ENCODE data around the gene FNBP1L. TPM values are rescaled to one million over a fixed set of nuclear protein-coding genes. Genes with fewer than 3 reads are reported as not detected.

FNBP1L gene
- total RNA-seq, 6 experiments from 2014 or later: 1.0 to 6.2 (median 1.2) TPM

DNA sequence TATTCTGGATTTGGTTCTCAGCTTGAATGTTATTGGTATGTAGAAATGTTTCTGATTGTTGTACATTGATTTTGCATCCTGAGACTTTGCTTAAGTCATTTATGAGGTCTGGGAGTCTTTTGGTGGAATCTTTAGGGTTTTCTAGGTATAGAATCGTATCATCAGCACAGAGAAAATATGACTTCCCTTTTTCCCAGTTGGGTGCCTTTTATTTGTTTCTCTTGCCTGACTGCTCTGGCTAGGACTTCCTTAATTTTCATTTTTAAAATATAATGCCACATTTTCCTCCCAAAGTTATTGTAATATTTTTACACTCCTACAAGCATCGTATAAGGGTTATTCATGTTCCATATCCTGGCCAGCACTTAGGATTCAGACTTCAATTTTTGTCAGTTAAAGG is 111.1 kb downstream of the FNBP1L start:
- Mint-ChIP-seq H3K36me3 (ENCODE audit: low read depth) (peaks cover 36% of the 10 kb centered on the region), H3K4me1 (ENCODE audit: low read depth) (peaks cover 6% of the 10 kb centered on the region; the same call in 1 of the 2 replicates), H3K27ac (no peak overlapping the region), H3K27me3 (ENCODE audit: insufficient read depth) (peaks cover 9% of the 10 kb centered on the region), H3K4me3 (no peak overlapping the region), H3K9me3 (no peaks in the 10 kb centered on the region; the same call in 1 of the 2 replicates)
- no peak for TF ChIP-seq CTCF (IDR thresholded peaks at IDR 0.05)
- DNase-seq: no peak

GRCh38 chr1:93559695-93560094 is 111.8 kb downstream of the FNBP1L start:
- peaks cover 36% of the 10 kb centered on the region for H3K36me3 Mint-ChIP-seq (ENCODE audit: low read depth)
- no peak overlapping the region for H3K27ac Mint-ChIP-seq
- H3K27me3 Mint-ChIP-seq (ENCODE audit: insufficient read depth): peaks cover 9% of the 10 kb centered on the region
- no peak overlapping the region for H3K4me3 Mint-ChIP-seq
- H3K4me1 Mint-ChIP-seq (ENCODE audit: low read depth): peaks cover 6% of the 10 kb centered on the region; the same call in 1 of the 2 replicates
- H3K9me3 Mint-ChIP-seq: no peaks in the 10 kb centered on the region; the same call in 1 of the 2 replicates
- no peak for TF ChIP-seq CTCF (IDR thresholded peaks at IDR 0.05)
- DNase-seq: no peak

- peak overlapping the region; percentile 59 for H3K27ac Mint-ChIP-seq
- no peak for TF ChIP-seq CTCF (IDR thresholded peaks at IDR 0.05)
- no peak overlapping the region for H3K4me3 Mint-ChIP-seq
- H3K36me3 Mint-ChIP-seq (ENCODE audit: low read depth): peaks cover 49% of the 10 kb centered on the region
- peaks cover 3% of the 10 kb centered on the region; the same call in 1 of the 2 replicates for H3K27me3 Mint-ChIP-seq (ENCODE audit: insufficient read depth)
- no peaks in the 10 kb centered on the region for H3K9me3 Mint-ChIP-seq
- peaks cover 35% of the 10 kb centered on the region for H3K4me1 Mint-ChIP-seq (ENCODE audit: low read depth)
- peak; percentile 30 for DNase-seq
These were observed 117.7 kb downstream of the FNBP1L start for GRCh38 chr1:93565496-93566206.

DNA sequence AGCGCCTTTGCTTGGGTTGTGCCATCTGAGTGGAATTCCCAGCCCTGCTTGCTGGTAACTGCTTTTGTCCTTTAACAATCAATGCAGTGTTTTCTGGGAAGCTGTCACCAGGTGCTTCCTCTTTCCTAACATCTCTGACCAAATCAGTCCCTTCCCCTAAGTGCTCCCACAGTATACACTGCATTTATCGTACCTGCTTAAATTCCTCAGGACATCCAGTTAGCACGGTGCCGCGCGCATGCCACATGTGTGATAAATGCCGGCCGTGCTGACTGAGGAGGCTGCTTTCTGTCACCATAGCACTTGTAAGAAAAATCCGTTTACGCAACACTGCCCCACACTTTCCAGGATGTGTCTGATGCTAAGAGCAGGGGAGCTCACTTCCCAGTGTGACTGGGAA is 118.3 kb downstream of the FNBP1L start:
- H3K27me3 Mint-ChIP-seq (ENCODE audit: insufficient read depth): peaks cover 3% of the 10 kb centered on the region; the same call in 1 of the 2 replicates
- peak overlapping the region; percentile 49; the same call in 1 of the 2 replicates for H3K27ac Mint-ChIP-seq
- H3K9me3 Mint-ChIP-seq: no peaks in the 10 kb centered on the region
- DNase-seq: no peak
- peaks cover 35% of the 10 kb centered on the region for H3K4me1 Mint-ChIP-seq (ENCODE audit: low read depth)
- no peak overlapping the region for H3K4me3 Mint-ChIP-seq
- TF ChIP-seq CTCF (IDR thresholded peaks at IDR 0.05): no peak
- H3K36me3 Mint-ChIP-seq (ENCODE audit: low read depth): peaks cover 49% of the 10 kb centered on the region

DNA sequence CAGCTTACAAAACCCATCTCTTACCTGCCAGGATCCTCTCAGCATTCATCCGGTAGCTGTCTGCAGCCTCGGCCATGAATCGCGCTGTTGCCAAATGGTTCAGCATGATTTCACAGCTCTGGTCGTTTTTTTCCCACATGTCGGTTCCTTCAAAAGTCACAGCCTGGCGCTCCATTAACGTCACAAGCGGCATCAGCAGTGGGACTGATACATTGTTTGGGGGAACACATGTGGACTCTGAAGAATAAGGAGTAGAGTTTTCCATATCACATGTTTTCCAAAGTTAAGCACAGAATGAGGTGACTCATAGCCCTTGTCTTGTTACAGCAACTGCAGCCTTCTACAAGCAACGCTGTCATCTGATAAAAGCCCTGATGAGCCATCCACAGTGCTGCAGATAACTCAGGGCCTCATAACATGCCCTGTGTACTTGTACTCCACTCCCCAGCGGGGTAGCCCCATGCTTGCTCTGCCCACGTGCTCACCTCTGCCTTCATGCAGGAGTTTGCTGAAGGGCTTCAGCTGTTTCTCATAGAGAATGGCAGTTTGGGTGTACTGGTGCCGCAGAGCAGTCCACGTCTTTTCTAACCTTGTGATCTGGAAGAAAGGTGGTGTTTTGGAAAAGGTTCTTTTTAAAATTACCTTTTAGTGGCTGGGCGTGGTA is 119.5 kb downstream of the FNBP1L start:
- Mint-ChIP-seq H3K9me3 (no peaks in the 10 kb centered on the region), H3K27ac (peak overlapping the region; percentile 95), H3K4me3 (peak overlapping the region; percentile 66; the same call in 1 of the 2 replicates), H3K27me3 (ENCODE audit: insufficient read depth) (peaks cover 5% of the 10 kb centered on the region), H3K4me1 (ENCODE audit: low read depth) (peaks cover 35% of the 10 kb centered on the region), H3K36me3 (ENCODE audit: low read depth) (peaks cover 49% of the 10 kb centered on the region)
- TF ChIP-seq CTCF (IDR thresholded peaks at IDR 0.05): no peak
- peak; percentile 92 for DNase-seq

All from HFFc6 (cell line).